ENCODE results near the gene KIR2DL3.
"Not testable (repeated sequence)": the region's sequence is repeated elsewhere in the genome, so short reads cannot be mapped to it uniquely, and the experiment has no call there.

The KIR2DL3 gene

DNA sequence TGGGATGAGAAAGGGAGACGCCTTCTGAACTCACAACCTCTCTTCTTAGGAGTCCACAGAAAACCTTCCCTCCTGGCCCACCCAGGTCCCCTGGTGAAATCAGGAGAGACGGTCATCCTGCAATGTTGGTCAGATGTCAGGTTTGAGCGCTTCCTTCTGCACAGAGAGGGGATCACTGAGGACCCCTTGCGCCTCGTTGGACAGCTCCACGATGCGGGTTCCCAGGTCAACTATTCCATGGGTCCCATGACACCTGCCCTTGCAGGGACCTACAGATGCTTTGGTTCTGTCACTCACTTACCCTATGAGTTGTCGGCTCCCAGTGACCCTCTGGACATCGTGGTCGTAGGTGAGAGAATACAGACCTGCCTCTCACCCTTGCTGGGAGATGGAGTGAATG is 10.8 kb upstream of the KIR2DL3 start:
- CTCF ChIA-PET, result no interaction called here
- POLR2A ChIA-PET (ENCODE audit: low non-redundant PET), result no interaction called here
- DNase-seq (ENCODE audit: low spot score), result no peak
- no peak overlapping the region for H3K27ac ChIP-seq
- TF ChIP-seq, protein P1, sequence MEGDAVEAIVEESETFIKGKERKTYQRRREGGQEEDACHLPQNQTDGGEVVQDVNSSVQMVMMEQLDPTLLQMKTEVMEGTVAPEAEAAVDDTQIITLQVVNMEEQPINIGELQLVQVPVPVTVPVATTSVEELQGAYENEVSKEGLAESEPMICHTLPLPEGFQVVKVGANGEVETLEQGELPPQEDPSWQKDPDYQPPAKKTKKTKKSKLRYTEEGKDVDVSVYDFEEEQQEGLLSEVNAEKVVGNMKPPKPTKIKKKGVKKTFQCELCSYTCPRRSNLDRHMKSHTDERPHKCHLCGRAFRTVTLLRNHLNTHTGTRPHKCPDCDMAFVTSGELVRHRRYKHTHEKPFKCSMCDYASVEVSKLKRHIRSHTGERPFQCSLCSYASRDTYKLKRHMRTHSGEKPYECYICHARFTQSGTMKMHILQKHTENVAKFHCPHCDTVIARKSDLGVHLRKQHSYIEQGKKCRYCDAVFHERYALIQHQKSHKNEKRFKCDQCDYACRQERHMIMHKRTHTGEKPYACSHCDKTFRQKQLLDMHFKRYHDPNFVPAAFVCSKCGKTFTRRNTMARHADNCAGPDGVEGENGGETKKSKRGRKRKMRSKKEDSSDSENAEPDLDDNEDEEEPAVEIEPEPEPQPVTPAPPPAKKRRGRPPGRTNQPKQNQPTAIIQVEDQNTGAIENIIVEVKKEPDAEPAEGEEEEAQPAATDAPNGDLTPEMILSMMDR (conservative IDR thresholded peaks at IDR 0.05; ENCODE audit: low read depth), result no peak

DNA sequence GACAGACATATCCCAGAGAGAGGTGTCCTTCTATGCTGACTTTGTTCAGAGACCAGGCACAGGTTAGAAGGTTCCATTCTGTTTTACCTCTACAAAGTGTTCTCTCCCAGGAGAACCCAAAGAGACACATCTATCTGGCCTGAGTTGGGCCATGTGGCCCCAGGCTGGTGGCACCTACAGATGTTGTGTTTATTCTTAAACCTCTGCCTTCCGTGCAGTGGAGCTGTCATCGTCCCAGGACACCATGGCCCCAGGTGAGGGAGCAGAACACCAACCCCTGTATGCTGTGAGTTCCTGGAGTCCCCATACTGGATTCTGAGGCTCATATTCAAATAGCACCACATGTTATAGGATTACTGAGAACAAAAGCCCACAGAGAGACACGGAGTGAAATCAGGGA is 10.1 kb upstream of the KIR2DL3 start:
- TF ChIP-seq, protein P1 (conservative IDR thresholded peaks at IDR 0.05; ENCODE audit: low read depth), result no peak
- H3K27ac ChIP-seq, result no peak overlapping the region
- no peak for DNase-seq (ENCODE audit: low spot score)
- ChIA-PET POLR2A (ENCODE audit: low non-redundant PET) (no interaction called here), CTCF (no interaction called here)

DNA sequence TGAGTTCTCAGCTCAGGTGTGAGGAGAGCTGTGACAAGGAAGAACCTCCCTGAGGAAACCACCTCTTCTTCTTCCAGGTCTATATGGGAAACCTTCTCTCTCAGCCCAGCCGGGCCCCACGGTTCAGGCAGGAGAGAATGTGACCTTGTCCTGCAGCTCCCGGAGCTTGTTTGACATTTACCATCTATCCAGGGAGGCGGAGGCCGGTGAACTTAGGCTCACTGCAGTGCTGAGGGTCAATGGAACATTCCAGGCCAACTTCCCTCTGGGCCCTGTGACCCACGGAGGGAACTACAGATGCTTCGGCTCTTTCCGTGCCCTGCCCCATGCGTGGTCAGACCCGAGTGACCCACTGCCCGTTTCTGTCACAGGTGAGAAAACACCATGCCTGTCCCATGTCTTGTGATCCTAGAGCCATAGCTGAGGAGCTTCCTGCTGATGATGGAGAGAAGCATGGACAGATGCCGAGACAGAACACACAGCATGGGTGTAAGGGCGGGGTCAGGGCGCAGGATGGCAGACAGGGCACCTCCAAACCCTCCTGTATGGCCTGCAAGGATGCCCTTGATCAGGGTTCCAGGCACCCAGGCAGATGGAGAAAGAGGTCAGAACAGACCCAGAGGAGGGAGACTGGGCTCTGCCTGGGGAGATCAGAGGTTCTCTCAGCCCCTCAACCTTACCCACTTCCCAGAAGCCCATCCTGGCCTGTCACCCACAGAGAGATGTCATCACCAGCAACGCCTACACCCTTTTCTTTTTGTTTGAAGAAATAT is 8.7 kb upstream of the KIR2DL3 start:
- TF ChIP-seq, protein P1 (conservative IDR thresholded peaks at IDR 0.05; ENCODE audit: low read depth), result no peak
- CTCF ChIA-PET, result no interaction called here
- POLR2A ChIA-PET (ENCODE audit: low non-redundant PET), result no interaction called here
- H3K27ac ChIP-seq, result no peak overlapping the region
- DNase-seq (ENCODE audit: low spot score), result no peak

DNA sequence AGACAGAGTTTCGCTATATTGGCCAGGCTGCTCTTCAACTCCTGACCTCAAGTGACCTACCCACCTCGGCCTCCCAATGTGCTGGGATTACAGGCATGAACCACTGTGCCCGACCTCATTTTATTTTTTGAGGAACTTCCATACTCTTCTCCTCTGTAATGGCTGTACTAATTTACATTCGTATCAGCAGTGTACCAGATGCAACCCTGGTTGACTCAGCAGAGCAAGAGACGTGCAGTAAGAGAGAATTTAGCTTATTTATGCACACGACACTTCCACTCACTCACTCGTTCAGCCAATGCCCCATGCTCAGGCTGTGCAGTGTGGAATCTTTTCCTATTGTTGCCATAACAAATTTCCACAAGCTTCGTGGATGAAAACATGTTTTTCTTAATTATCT is 7.1 kb upstream of the KIR2DL3 start:
- ChIA-PET CTCF (no interaction called here), POLR2A (ENCODE audit: low non-redundant PET) (no interaction called here)
- TF ChIP-seq, protein P1 (conservative IDR thresholded peaks at IDR 0.05; ENCODE audit: low read depth), result no peak
- DNase-seq (ENCODE audit: low spot score), result no peak
- no peak overlapping the region for H3K27ac ChIP-seq

GRCh38 chr19:54738715-54739114 is 402 bp downstream of the KIR2DL3 start:
- POLR2A ChIA-PET (ENCODE audit: low non-redundant PET), result no interaction called here
- CTCF ChIA-PET, result no interaction called here
- no peak for DNase-seq (ENCODE audit: low spot score)
- H3K27ac ChIP-seq, result no peak overlapping the region
- TF ChIP-seq, protein P1 (conservative IDR thresholded peaks at IDR 0.05; ENCODE audit: low read depth), result no peak

- DNase-seq (ENCODE audit: low spot score), result no peak
- H3K27ac ChIP-seq, result no peak overlapping the region
- CTCF ChIA-PET, result no interaction called here
- POLR2A ChIA-PET (ENCODE audit: low non-redundant PET), result no interaction called here
- TF ChIP-seq, protein P1 (conservative IDR thresholded peaks at IDR 0.05; ENCODE audit: low read depth), result no peak
Measured at GRCh38 chr19:54739587-54740497, 1.5 kb downstream of the KIR2DL3 start.

- POLR2A ChIA-PET (ENCODE audit: low non-redundant PET); DNase-seq (ENCODE audit: low spot score); H3K27ac ChIP-seq; CTCF ChIA-PET: not testable (repeated sequence)
Measured at GRCh38 chr19:54741950-54742349, 3.6 kb downstream of the KIR2DL3 start.

- POLR2A ChIA-PET (ENCODE audit: low non-redundant PET); H3K27ac ChIP-seq; CTCF ChIA-PET; DNase-seq (ENCODE audit: low spot score): not testable (repeated sequence)
Measured at GRCh38 chr19:54744080-54744479, 5.8 kb downstream of the KIR2DL3 start.

DNA sequence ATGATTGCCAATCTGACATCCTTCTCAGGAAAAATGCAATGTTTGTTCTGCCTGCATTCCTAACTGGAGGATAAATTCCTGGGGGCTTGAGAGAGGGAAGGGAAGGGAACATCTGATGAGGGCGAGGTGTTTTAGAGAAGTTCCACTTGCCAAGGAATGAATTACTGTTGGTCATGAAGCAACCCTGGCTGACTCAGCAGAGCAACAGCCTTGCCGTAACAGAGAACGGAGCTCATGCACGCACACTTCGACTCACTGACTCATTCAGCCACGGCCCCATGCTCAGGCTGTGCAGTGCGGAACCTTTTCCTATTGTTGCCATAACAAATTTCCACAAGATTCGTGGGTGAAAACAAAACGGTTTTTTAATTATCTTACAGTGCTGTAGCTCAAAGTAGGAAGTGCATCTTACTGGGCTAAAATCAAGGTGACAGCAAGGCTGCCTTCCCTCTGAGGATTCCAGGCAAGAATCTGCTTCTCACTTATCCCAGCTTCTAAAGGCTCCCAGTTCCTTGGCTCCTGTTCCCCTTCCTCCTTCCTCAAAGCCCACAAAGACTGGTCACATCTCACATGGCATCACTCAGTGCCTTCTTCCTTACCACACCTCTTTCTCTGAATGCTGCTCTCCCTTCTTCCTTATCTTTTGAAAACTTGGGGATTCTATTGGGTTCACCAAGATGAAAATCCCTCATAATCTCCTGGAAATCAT is 9.5 kb downstream of the KIR2DL3 start:
- H3K27ac ChIP-seq, result peak overlapping the region; percentile 72
- CTCF ChIA-PET; DNase-seq (ENCODE audit: low spot score); POLR2A ChIA-PET (ENCODE audit: low non-redundant PET): not testable (repeated sequence)

All from RWPE1 (cell line).